Right lobe of liver (tissue), 6 donors: ENCODE results near the gene POU3F4. TPM values are rescaled to one million over a fixed set of nuclear protein-coding genes. Genes with fewer than 3 reads are reported as not detected.

ENCODE experiments used
- ATAC-seq, 4 donors: fragments of 200-7000 bp; cut with Tn5 transposase; one replicate each; pipeline ENCODE4 v1.9.1; 2020; ENCODE audit warnings: mild to moderate bottlenecking in 4 of 4, moderate library complexity in 4 of 4
- DNase-seq, 3 donors: peaks; one replicate each; pipeline ENCODE4 v3.0.0-alpha.2; 2020
- H3K27ac ChIP-seq, 3 donors: fragments of 200-600 bp; one replicate each; pipeline ENCODE4 v1.8.0; 2022
- H3K27me3 ChIP-seq, 2 donors: fragments of 200-600 bp; one replicate each; pipeline ENCODE4 v1.8.0; 2022
- H3K36me3 ChIP-seq, 4 donors: fragments of 200-600 bp; sonication (generic) in 1 of 4; one replicate each; pipeline versions ENCODE4 v1.5.1 to v1.8.0; 2017 to 2022; ENCODE audit warnings: control low read depth in 1 of 4
- H3K4me1 ChIP-seq, 4 donors: fragments of 200-600 bp; sonication (generic) in 1 of 4; one replicate each; pipeline versions ENCODE4 v1.5.1 to v1.8.0; 2017 to 2022; ENCODE audit warnings: control low read depth in 1 of 4
- H3K4me3 ChIP-seq, 3 donors: fragments of 200-600 bp; one replicate each; pipeline ENCODE4 v1.8.0; 2022
- H3K9me3 ChIP-seq, 4 donors: fragments of 200-600 bp; sonication (generic) in 1 of 4; one replicate each; pipeline versions ENCODE4 v1.5.1 to v1.8.0; 2017 to 2022; ENCODE audit warnings: control low read depth in 1 of 4
- CTCF ChIP-seq, 4 donors: fragments of 200-600 bp in 3 of 4; fragments of 450-650 bp in 1 of 4; IDR thresholded peaks; one replicate each; pipeline versions ENCODE4 v1.5.1 to v1.8.0; 2016 to 2022; ENCODE audit warnings: antibody characterized with exemption in 4 of 4, mild to moderate bottlenecking in 2 of 4
- POLR2A ChIP-seq: fragments of 450-650 bp; IDR thresholded peaks from one replicate; pipeline ENCODE4 v1.6.1; 2017; ENCODE audit warnings: antibody characterized with exemption, mild to moderate bottlenecking
- WGBS: methylation state at CpG from one replicate; pipeline ENCODE4 v1.1.6; 2018; ENCODE audit warnings: low coverage, low lambda C conversion rate; ENCODE audit not compliant: insufficient coverage; ENCODE audit errors: missing lambda C conversion rate; 5-methylcytosine and 5-hydroxymethylcytosine counted together
- intact Hi-C, 2 donors: fragments of 100-400 bp; cut with DNase I; formaldehyde crosslinking; loops; one replicate each; pipeline versions ENCODE4 v1.11.2 to v1.14.1; 2022
- total RNA-seq, 6 experiments: library from RNA; depleted of rRNA in 2 of 6; stranded (reverse); fragments of >200 nt in 2 of 6; fragmentation: NEBNext Ultra II Directional in 3 of 6; extraction: Animal tissue kit (Norgen Biotek cat#: 25700) in 3 of 6; gene quantifications; one replicate each; pipeline versions ENCODE4 v1.1.0 to v1.2.4, GENCODE V29; 2016 to 2023
- donor health status: DM: no; HTN: yes; CAD: no.
- donor health status: DM: no; HTN: no; CAD: no.
- donor health status: DM: no; HTN: no; CAD: no.
- donor health status: DM: no; HTN: yes; CAD: no.
- donor health status: DM: no; HTN: yes; CAD: no.

The POU3F4 gene
- total RNA-seq, 6 experiments from 2014 or later: not detected

DNA sequence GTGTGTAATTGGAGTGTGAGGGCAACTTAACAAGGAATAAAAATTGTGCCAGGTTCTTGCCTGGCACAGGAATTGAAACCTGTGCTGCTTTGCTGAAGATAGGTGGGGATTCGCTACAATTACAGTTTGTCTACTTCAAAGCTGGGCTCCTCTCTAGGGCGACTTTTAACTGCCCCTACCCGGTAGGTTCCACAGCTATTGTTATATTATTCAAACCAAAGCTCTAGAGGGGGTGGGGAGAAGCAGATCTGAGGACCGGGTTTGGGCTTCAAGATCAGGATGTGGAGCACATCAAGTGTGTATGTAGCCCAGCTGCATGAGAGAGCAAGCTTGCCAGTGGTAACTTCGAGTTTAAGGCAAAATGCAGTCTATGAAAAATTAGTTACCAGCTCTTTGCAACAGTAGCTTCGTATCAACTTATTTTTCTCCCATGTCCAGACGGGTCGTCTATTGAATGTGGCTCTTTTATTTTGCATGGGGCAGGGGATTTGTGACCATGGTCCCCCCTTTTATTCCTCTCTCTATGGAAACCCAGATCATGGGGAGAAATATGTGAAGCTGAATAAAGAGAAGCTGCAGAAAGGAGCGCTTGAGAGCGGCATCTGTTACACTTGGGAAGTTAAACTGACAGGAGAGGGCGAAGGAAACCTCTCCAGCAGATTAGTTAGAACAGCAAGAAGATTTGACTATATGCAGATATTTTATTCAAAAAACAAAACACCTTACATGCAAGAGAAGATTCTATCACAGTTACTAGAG, 3.2 kb upstream of the POU3F4 start:
- Histone ChIP-seq H3K4me3 (no peak overlapping the region), H3K9me3 (no peaks in the 10 kb centered on the region), H3K27ac (no peak overlapping the region), H3K36me3 (no peaks in the 10 kb centered on the region), H3K27me3 (peaks cover 0 to 30% of the 10 kb centered on the region in 2 donors), H3K4me1 (no peaks in the 10 kb centered on the region)
- ATAC-seq (no peak), DNase-seq (no peak)
- intact Hi-C loops: no loop called here
- WGBS: 12% methylated on average over 11 of the region's 11 CpGs
- no peak for TF ChIP-seq POLR2A
- TF ChIP-seq CTCF (IDR thresholded peaks at IDR 0.05): no peak

- DNase-seq (no peak), ATAC-seq (peak in 1 of 4 donors; percentile 33)
- Histone ChIP-seq H3K36me3 (no peaks in the 10 kb centered on the region), H3K27ac (no peak overlapping the region), H3K4me1 (no peaks in the 10 kb centered on the region), H3K4me3 (no peak overlapping the region), H3K9me3 (no peaks in the 10 kb centered on the region), H3K27me3 (peaks cover 0 to 30% of the 10 kb centered on the region in 2 donors)
- intact Hi-C loops: no loop called here
- TF ChIP-seq POLR2A (no peak), CTCF (IDR thresholded peaks at IDR 0.05) (no peak)
- WGBS: 34% methylated on average over 15 of the region's 50 CpGs
These were observed 600 bp downstream of the POU3F4 start for GRCh38 chrX:83508526-83509253.

DNA sequence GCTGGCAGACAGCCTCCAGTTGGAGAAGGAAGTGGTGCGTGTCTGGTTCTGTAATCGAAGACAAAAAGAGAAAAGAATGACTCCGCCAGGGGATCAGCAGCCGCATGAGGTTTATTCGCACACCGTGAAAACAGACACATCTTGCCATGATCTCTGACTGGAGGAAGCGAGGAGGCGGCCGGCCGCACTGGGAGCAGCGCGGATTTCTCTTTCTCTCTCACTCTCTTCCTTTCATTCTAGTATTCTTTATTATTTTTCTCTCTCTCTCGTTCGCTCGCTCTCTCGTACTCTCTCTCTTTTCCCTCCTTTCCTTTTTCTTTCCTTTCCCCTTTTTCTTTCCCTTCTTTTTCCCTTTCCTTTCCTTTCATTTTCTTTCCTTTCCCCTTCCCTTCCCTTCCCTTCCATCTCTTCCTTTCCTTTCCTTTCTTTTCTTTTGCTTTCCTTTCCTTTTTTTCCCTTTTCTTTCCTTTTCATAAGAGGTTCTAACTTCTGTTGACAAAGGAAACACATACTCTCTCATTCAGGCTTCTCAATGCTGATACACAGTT, 1.2 kb downstream of the POU3F4 start:
- no peaks in the 10 kb centered on the region for H3K4me1 ChIP-seq
- no peak for DNase-seq
- H3K9me3 ChIP-seq: no peaks in the 10 kb centered on the region
- H3K27ac ChIP-seq: no peak overlapping the region
- TF ChIP-seq CTCF (IDR thresholded peaks at IDR 0.05): no peak
- ATAC-seq: no peak
- H3K27me3 ChIP-seq: peaks cover 0 to 30% of the 10 kb centered on the region in 2 donors
- intact Hi-C loops: no loop called here
- no peaks in the 10 kb centered on the region for H3K36me3 ChIP-seq
- no peak overlapping the region for H3K4me3 ChIP-seq
- WGBS: 22% methylated on average over 14 of the region's 16 CpGs

DNA sequence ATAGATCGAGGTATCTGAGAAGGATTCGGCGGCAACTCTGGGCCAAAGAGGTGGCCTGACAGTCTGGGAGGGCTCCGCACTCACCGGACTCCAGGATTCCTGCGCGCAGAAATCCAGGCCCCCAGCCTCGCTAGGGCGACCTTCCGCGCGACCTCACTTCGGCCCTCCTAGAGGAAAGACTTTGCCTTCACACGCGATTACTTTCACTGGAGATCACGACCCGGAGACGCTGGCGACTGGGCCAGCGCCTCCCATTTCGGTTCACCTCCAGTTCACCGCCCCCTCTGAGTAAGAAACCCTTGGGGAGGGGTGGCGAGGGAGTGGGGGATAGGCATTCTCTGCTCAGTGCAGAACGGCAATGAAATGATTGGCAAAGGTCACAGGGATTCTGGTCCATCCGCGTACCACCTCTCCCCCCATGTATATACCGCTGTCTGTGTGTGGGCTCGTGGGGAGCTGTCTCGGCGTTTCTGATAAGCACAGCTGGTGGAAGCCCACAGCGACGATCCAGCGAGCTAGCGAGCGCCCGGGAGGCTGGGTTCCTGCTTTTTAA, 2.5 kb downstream of the POU3F4 start:
- intact Hi-C loops: no loop called here
- no peak for TF ChIP-seq CTCF (IDR thresholded peaks at IDR 0.05)
- no peak for TF ChIP-seq POLR2A
- no peak for ATAC-seq
- no peaks in the 10 kb centered on the region for H3K9me3 ChIP-seq
- no peak overlapping the region for H3K27ac ChIP-seq
- H3K27me3 ChIP-seq: peaks cover 0 to 34% of the 10 kb centered on the region in 2 donors
- WGBS: 42% methylated on average over 15 of the region's 36 CpGs
- no peak overlapping the region for H3K4me3 ChIP-seq
- H3K36me3 ChIP-seq: no peaks in the 10 kb centered on the region
- DNase-seq: no peak
- no peaks in the 10 kb centered on the region for H3K4me1 ChIP-seq
